MM.1S (cell line): ENCODE results near the gene SPINK5.

Experiments
- CTCF ChIP-seq: fragments of 300-600 bp; sonication (generic); IDR thresholded peaks from 2 replicates; pipeline ENCODE4 v1.5.1; 2016; ENCODE audit warnings: antibody characterized with exemption, low read length, mixed read lengths
- EZH2 ChIP-seq: fragments of 300-600 bp; sonication (generic); optimal IDR thresholded peaks from 2 replicates; pipeline ENCODE3; 2017; ENCODE audit warnings: low read depth, mild to moderate bottlenecking, antibody characterized with exemption, low read length, mixed read lengths
- EZH2phosphoT487 ChIP-seq: fragments of 300-600 bp; sonication (generic); IDR thresholded peaks from 2 replicates; pipeline ENCODE4 v1.6.1; 2018; ENCODE audit warnings: antibody characterized with exemption, low read length

- no peak for TF ChIP-seq EZH2
- no peak for TF ChIP-seq CTCF
- TF ChIP-seq EZH2phosphoT487: no peak
Measured at GRCh38 chr5:148094336-148094735, 30.6 kb downstream of the SPINK5 start.
